Right lung (tissue), 5 donors: ENCODE data around the gene CGB8. TPM values are rescaled to one million over a fixed set of nuclear protein-coding genes. Genes with fewer than 3 reads are reported as not detected.

Experiments
- DNase-seq, 2 donors: peaks; one replicate each; pipeline ENCODE4 v3.0.0-alpha.2; 2013
- polyA plus RNA-seq, 5 donors: library from polyadenylated mRNA; unstranded; fragments of 120-200 nt; gene quantifications; one replicate each; pipeline versions ENCODE4 v1.2.1 to v1.2.3, GENCODE V29; 2013; ENCODE audit warnings: inconsistent platforms in 1 of 5, low replicate concordance in 1 of 5; ENCODE audit not compliant: insufficient read length in 5 of 5, insufficient read depth in 1 of 5

The CGB8 gene
- polyA plus RNA-seq, 5 donors: 0.31 TPM; not detected in 4

- DNase-seq: no peak
These were observed 38.5 kb downstream of the CGB8 start for GRCh38 chr19:49010453-49010852.

- DNase-seq: no peak
These were observed 39.1 kb downstream of the CGB8 start for GRCh38 chr19:49009828-49010227.

- DNase-seq: no peak
These were observed 42.0 kb downstream of the CGB8 start for GRCh38 chr19:49006905-49007304.

- DNase-seq: no peak
These were observed 43.8 kb downstream of the CGB8 start for GRCh38 chr19:49004964-49005614.

- DNase-seq: no peak
These were observed 44.8 kb downstream of the CGB8 start for GRCh38 chr19:49004133-49004532.

- no peak for DNase-seq
These were observed 49.2 kb downstream of the CGB8 start for GRCh38 chr19:48999481-49000325.

GRCh38 chr19:48997972-48998371 lies 50.9 kb downstream of the CGB8 start:
- no peak for DNase-seq

Other genes starting within 250 kb of the CGB8 start
- gene BCAT2, start 238.1 kb downstream of the CGB8 start, polyA plus RNA-seq: 10 to 100 TPM; 33.3 to 58.9 (median 42.9) TPM
- gene HSD17B14, start 212.6 kb downstream of the CGB8 start, polyA plus RNA-seq: 1 to 10 TPM; 6.9 to 9.9 (median 8.6) TPM
- gene PLEKHA4, start 180.5 kb downstream of the CGB8 start, polyA plus RNA-seq: 10 to 100 TPM; 12.9 to 23.2 (median 15.5) TPM
- 10 to 100 TPM; 38.6 to 72.3 (median 53.5) TPM for gene PPP1R15A, start 176.7 kb downstream of the CGB8 start, polyA plus RNA-seq
- 1 to 10 TPM in 3 of 5 donors, under 1 TPM in 2; 0.70 to 1.5 (median 1.3) TPM for gene TULP2, start 150.4 kb downstream of the CGB8 start, polyA plus RNA-seq
- gene NUCB1, start 148.8 kb downstream of the CGB8 start, polyA plus RNA-seq: 100 to 1,000 TPM; 137 to 239 (median 180) TPM
- 1 to 10 TPM in 4 of 5 donors, under 1 TPM in 1; 0.80 to 2.4 (median 1.6) TPM for gene DHDH, start 115.4 kb downstream of the CGB8 start, polyA plus RNA-seq
- gene BAX, start 94.2 kb downstream of the CGB8 start, polyA plus RNA-seq: 10 to 100 TPM; 41.9 to 96.2 (median 62.0) TPM
- gene FTL, start 83.8 kb downstream of the CGB8 start, polyA plus RNA-seq: 1,000 to 10,000 TPM; 1,127 to 1,622 (median 1,142) TPM
- 10 to 100 TPM; 36.9 to 54.5 (median 44.4) TPM for gene GYS1, start 55.8 kb downstream of the CGB8 start, polyA plus RNA-seq
- 10 to 100 TPM; 58.1 to 98.7 (median 76.1) TPM for gene RUVBL2, start 55.2 kb downstream of the CGB8 start, polyA plus RNA-seq
- gene LHB, start 32.0 kb downstream of the CGB8 start, polyA plus RNA-seq: under 1 TPM in 1 of 5 donors, not detected in 4; 0.23 TPM
- not detected for gene CGB3, start 24.8 kb downstream of the CGB8 start, polyA plus RNA-seq
- gene CGB2, start 17.2 kb downstream of the CGB8 start, polyA plus RNA-seq: not detected
- not detected for gene CGB1, start 12.2 kb downstream of the CGB8 start, polyA plus RNA-seq
- under 1 TPM in 2 of 5 donors, not detected in 3; 0.30 to 0.59 TPM for gene CGB5, start 5.3 kb downstream of the CGB8 start, polyA plus RNA-seq
- gene CGB7, start 8.6 kb upstream of the CGB8 start, polyA plus RNA-seq: under 1 TPM in 4 of 5 donors, not detected in 1; 0.22 to 0.41 (median 0.35) TPM
- 1 to 10 TPM in 3 of 5 donors, under 1 TPM in 2; 0.31 to 1.6 (median 1.1) TPM for gene NTF4, start 15.7 kb upstream of the CGB8 start, polyA plus RNA-seq
- under 1 TPM; 0.04 to 0.18 (median 0.06) TPM for gene KCNA7, start 23.6 kb upstream of the CGB8 start, polyA plus RNA-seq
- gene SNRNP70, start 36.3 kb upstream of the CGB8 start, polyA plus RNA-seq: 100 to 1,000 TPM; 292 to 376 (median 365) TPM
- gene LIN7B, start 65.3 kb upstream of the CGB8 start, polyA plus RNA-seq: 10 to 100 TPM in 2 of 5 donors, 1 to 10 TPM in 3; 6.4 to 14.5 (median 8.3) TPM
- gene C19orf73, start 70.0 kb upstream of the CGB8 start, polyA plus RNA-seq: under 1 TPM in 3 of 5 donors, not detected in 2; 0.24 to 0.39 (median 0.28) TPM
- 10 to 100 TPM in 1 of 5 donors, 1 to 10 TPM in 4; 4.7 to 10.4 (median 7.1) TPM for gene PPFIA3, start 70.4 kb upstream of the CGB8 start, polyA plus RNA-seq
- 10 to 100 TPM in 2 of 5 donors, 1 to 10 TPM in 3; 8.7 to 13.7 (median 9.8) TPM for gene HRC, start 106.3 kb upstream of the CGB8 start, polyA plus RNA-seq
- gene TRPM4, start 108.7 kb upstream of the CGB8 start, polyA plus RNA-seq: 10 to 100 TPM; 11.5 to 31.7 (median 24.9) TPM